Pancreas (tissue), 10 donors: ENCODE measurements around the gene AGO3. TPM values are rescaled to one million over a fixed set of nuclear protein-coding genes. Genes with fewer than 3 reads are reported as not detected.

Experiments used
- ATAC-seq, 4 donors: fragments of 200-7000 bp; cut with Tn5 transposase; one replicate each; pipeline versions ENCODE4 v1.8.0 to v1.9.1; 2020; ENCODE audit warnings: mild to moderate bottlenecking in 4 of 4, moderate library complexity in 4 of 4
- DNase-seq, 6 donors: peaks; one replicate each; pipeline ENCODE4 v3.0.0-alpha.2; 2020
- FAIRE-seq: peaks from 2 replicates; lab custom pipeline; 2012; peaks lifted over from hg19 to GRCh38; lab: Jason Lieb, UNC
- H3K27ac ChIP-seq, 4 donors: fragments of 200-600 bp; sonication (generic); 1 replicate in 3 of 4; 2 replicates in 1 of 4; pipeline versions ENCODE4 v1.5.0 to v1.8.0; 2020
- H3K27me3 ChIP-seq, 4 donors: fragments of 200-600 bp; one replicate each; pipeline ENCODE4 v1.8.0; 2021
- H3K36me3 ChIP-seq, 3 donors: fragments of 200-600 bp; sonication (generic) in 1 of 3; one replicate each; pipeline versions ENCODE4 v1.5.0 to v1.8.0; 2020 to 2021
- H3K4me1 ChIP-seq, 3 donors: fragments of 200-600 bp; one replicate each; pipeline ENCODE4 v1.8.0; 2021
- H3K4me3 ChIP-seq, 4 donors: fragments of 200-600 bp; sonication (generic) in 2 of 4; one replicate each; pipeline versions ENCODE4 v1.5.0 to v1.8.0; 2020 to 2021
- H3K9me3 ChIP-seq, 4 donors: fragments of 200-600 bp; one replicate each; pipeline ENCODE4 v1.8.0; 2021
- CTCF ChIP-seq, 4 donors: fragments of 200-600 bp; sonication (generic) in 3 of 4; IDR thresholded peaks; one replicate each; pipeline versions ENCODE4 v1.5.0 to v1.8.0; 2021; ENCODE audit warnings: antibody characterized with exemption in 4 of 4
- WGBS, 2 donors: extraction: QIAGEN DNeasy Blood & Tissue Kit; methylation state at CpG; one replicate each; pipeline ENCODE4 v1.1.7; 2013; 5-methylcytosine and 5-hydroxymethylcytosine counted together
- intact Hi-C, 3 donors: fragments of 100-400 bp; cut with DNase I; formaldehyde crosslinking; loops; one replicate each; pipeline versions ENCODE4 v1.11.1 to v1.14.2; 2022
- polyA plus RNA-seq, 2 donors: library from polyadenylated mRNA; stranded (reverse); fragments of 200-250 nt; gene quantifications; one replicate each; pipeline ENCODE4 v1.2.3, GENCODE V29; 2013
- total RNA-seq, 6 donors: library from RNA; stranded (reverse); fragmentation: NEBNext Ultra II Directional in 4 of 6; extraction: Animal tissue kit (Norgen Biotek cat#: 25700) in 4 of 6; gene quantifications; one replicate each; pipeline versions ENCODE4 v1.2.1 to v1.2.4, GENCODE V29; 2021 to 2023
- donor health status: healthy with polysubstance abuse.
- donor health status: DM: no; HTN: no; CAD: no; lungs with moderate emphysema.
- donor health status: DM: no; HTN: no; CAD: no.
- donor health status: control.
- donor health status: control.
- donor health status: Bipolar disorder and iron deficiency.
- donor health status: DM: yes; HTN: yes; CAD: no.
- donor health status: DM: no; HTN: no; CAD: no.
- donor health status: DM: no; HTN: no; CAD: no.
- donor health status: DM: yes; HTN: yes; CAD: no.

The AGO3 gene
- total and polyA plus RNA-seq, 8 donors = 2.2 to 16.6 (median 9.5) TPM

DNA sequence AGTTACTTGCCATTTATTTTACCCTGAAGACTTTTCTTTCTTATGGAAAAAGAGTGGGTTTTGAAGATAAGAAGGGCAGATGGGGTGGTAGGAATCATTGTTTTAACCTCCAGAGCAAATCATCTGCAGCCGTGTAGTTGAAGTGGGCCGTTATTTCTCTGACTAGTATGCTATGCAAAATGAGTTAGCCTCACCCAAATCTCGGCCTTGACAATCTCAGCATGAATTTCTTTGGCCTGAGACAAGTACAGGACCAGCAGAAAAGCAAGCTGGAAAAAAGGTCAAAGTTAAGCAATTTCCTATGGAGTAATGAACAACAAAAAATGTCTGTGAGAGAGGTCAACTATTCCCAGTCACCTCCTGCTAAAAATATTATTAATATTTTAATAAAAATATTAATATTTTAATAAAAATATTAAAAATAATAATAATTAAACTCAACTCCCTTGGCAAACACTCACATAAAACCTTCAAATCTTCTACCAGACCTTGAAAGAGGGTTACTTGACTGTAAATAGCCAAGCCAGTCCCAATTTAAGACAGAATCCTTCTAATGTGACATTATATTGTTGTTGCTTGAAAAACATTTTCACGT lies 146.2 kb downstream of the AGO3 start:
- WGBS, 2 donors = 52 to 60% methylated on average over 4 of the region's 4 CpGs
- no peak for TF ChIP-seq CTCF (IDR thresholded peaks at IDR 0.05)
- no peak overlapping the region for H3K4me3 ChIP-seq
- ATAC-seq (no peak), FAIRE-seq (no peak), DNase-seq (no peak)
- intact Hi-C loops = no loop called here
- no peak overlapping the region for H3K27ac ChIP-seq
- H3K36me3 ChIP-seq = no peaks in the 10 kb centered on the region
- H3K27me3 ChIP-seq = no peaks in the 10 kb centered on the region
- no peaks in the 10 kb centered on the region for H3K9me3 ChIP-seq
- no peaks in the 10 kb centered on the region for H3K4me1 ChIP-seq

DNA sequence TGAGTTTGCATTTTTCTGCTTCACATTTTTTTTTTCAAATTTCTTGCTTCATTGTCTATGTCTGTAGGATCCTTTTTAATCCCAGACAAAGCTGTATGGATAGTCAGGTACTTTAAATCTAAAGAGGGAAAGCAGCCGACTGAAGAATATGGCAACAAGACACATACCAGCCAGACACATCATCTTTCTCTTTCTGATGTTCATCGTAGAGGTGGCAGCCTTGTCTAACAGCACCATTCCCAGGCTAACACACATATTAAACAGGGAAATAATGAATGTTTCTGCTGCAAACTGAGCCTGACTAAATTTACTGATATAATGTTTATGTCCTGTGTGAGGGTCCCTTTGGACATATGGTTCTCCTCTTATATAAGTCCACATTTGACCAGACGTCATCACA lies 149.3 kb downstream of the AGO3 start:
- no peaks in the 10 kb centered on the region for H3K36me3 ChIP-seq
- ATAC-seq (no peak), FAIRE-seq (no peak), DNase-seq (no peak)
- H3K9me3 ChIP-seq = no peaks in the 10 kb centered on the region
- no peak for TF ChIP-seq CTCF (IDR thresholded peaks at IDR 0.05)
- 64 to 66% methylated on average over 3 of the region's 3 CpGs for WGBS, 2 donors
- no peaks in the 10 kb centered on the region for H3K4me1 ChIP-seq
- intact Hi-C loops = no loop called here
- no peak overlapping the region for H3K27ac ChIP-seq
- no peaks in the 10 kb centered on the region for H3K27me3 ChIP-seq
- no peak overlapping the region for H3K4me3 ChIP-seq

DNA sequence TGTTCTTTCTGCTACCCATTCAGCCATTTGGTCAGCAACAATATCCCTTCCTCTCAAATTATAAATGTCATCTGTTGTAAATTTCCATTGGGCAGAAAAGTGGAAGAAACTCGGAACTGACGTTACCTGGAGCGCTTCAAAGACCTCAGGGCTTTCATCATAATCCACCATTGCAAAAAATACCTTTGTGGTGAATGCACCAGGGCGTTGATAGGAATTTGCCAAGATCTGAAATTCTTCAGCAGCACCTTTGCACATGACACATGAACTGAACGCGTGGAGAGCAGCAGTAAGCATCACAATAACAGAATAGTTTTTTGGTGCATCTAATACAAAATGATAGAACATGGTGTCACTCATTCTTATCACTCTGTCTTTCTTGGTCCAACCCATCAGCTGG lies 149.9 kb downstream of the AGO3 start:
- FAIRE-seq = no peak
- Histone ChIP-seq H3K4me3 (no peak overlapping the region), H3K36me3 (no peaks in the 10 kb centered on the region), H3K27ac (no peak overlapping the region), H3K9me3 (no peaks in the 10 kb centered on the region), H3K27me3 (no peaks in the 10 kb centered on the region), H3K4me1 (no peaks in the 10 kb centered on the region)
- ATAC-seq = no peak
- 77 to 85% methylated on average over 6 of the region's 6 CpGs for WGBS, 2 donors
- intact Hi-C loops = no loop called here
- TF ChIP-seq CTCF (IDR thresholded peaks at IDR 0.05) = no peak
- DNase-seq = no peak

- no peak for FAIRE-seq
- DNase-seq = no peak
- Histone ChIP-seq H3K4me1 (no peaks in the 10 kb centered on the region), H3K36me3 (no peaks in the 10 kb centered on the region), H3K4me3 (no peak overlapping the region), H3K27me3 (no peaks in the 10 kb centered on the region), H3K9me3 (no peaks in the 10 kb centered on the region), H3K27ac (no peak overlapping the region)
- no peak for ATAC-seq
- TF ChIP-seq CTCF (IDR thresholded peaks at IDR 0.05) = no peak
- intact Hi-C loops = no loop called here
- 64 to 80% methylated on average over 3 of the region's 3 CpGs for WGBS, 2 donors
Observed at GRCh38 chr1:36081926-36082485, 151.1 kb downstream of the AGO3 start.

GRCh38 chr1:36083219-36083618 lies 152.3 kb downstream of the AGO3 start:
- Histone ChIP-seq H3K4me1 (no peaks in the 10 kb centered on the region), H3K4me3 (no peak overlapping the region), H3K27ac (no peak overlapping the region), H3K36me3 (no peaks in the 10 kb centered on the region), H3K27me3 (no peaks in the 10 kb centered on the region), H3K9me3 (no peaks in the 10 kb centered on the region)
- no peak for FAIRE-seq
- ATAC-seq = no peak
- no peak for DNase-seq
- TF ChIP-seq CTCF (IDR thresholded peaks at IDR 0.05) = no peak
- 87% methylated on average over 13 of the region's 13 CpGs for WGBS, 2 donors
- intact Hi-C loops = no loop called here
